Subcutaneous preadipocyte (primary cell): ENCODE measurements around the gene DUOX2. TPM values are rescaled to one million over a fixed set of nuclear protein-coding genes. Genes with fewer than 3 reads are reported as not detected.

Experiments
- small RNA-seq: library from RNA; depleted of rRNA; stranded (forward); fragments of <200 nt; gene quantifications from one replicate; pipeline ENCODE3, GENCODE V24; 2012
- total RNA-seq: library from RNA; depleted of rRNA; stranded (reverse); fragments of >200 nt; gene quantifications from 2 replicates; pipeline ENCODE4 v1.2.3, GENCODE V29; 2012

The DUOX2 gene
- total RNA-seq, result not detected in 2 replicates

GRCh38 chr15:45114076-45114750, at the start of gene DUOX2, which contains the start of gene DUOXA2:
TSS of gene DUOX2 (minus strand) at chr15:45114172. CDS start at chr15:45113411, 761 bp downstream.
TSS of gene DUOXA2 (plus strand) at chr15:45114326. CDS start at chr15:45114606, 280 bp downstream.

GRCh38 chr15:45129651-45130129, 15.7 kb upstream of the DUOX2 start, which contains the start of the genes DUOX1 and DUOXA1:
TSS of gene DUOX1 (plus strand) at chr15:45129994. CDS start at chr15:45131967, 1,973 bp downstream.
TSS of gene DUOXA1 (minus strand) at chr15:45129879. CDS start at chr15:45123014, 6,865 bp downstream.

Small RNA genes lying within 50 kb of the gene (small RNA-seq; reads per million reads assigned to genes)
- gene RF00019, result not detected

Other genes with a start within 250 kb of the DUOX2 start
- gene TERB2, start 157.5 kb downstream of the DUOX2 start, total RNA-seq, result not detected in 2 replicates
- gene SORD, start 91.0 kb downstream of the DUOX2 start, total RNA-seq, result 29.0 and 42.6 TPM in 2 replicates
- not detected in 2 replicates for gene DUOXA2, start 154 bp upstream of the DUOX2 start, total RNA-seq
- gene DUOXA1, start 15.7 kb upstream of the DUOX2 start, total RNA-seq, result not detected in 2 replicates
- under 0.01 TPM in 1 of 2 replicates, not detected in the other for gene DUOX1, start 15.8 kb upstream of the DUOX2 start, total RNA-seq
- gene SHF, start 73.8 kb upstream of the DUOX2 start, total RNA-seq, result 0.73 and 0.78 TPM in 2 replicates
- not detected in 2 replicates for gene SLC28A2, start 138.1 kb upstream of the DUOX2 start, total RNA-seq